GM12878 (cell line): ENCODE results near the gene DENND6B. TPM values are rescaled to one million over a fixed set of nuclear protein-coding genes. Genes with fewer than 3 reads are reported as not detected.

Source experiments
- ATAC-seq: fragments of 200-7000 bp; cut with Tn5 transposase; 3 replicates; pipeline ENCODE4 v1.9.1; 2020; ENCODE audit warnings: mild to moderate bottlenecking, moderate library complexity
- BruUV-seq: library from RNA; stranded (reverse); fragments of 400-500 nt; replicated peaks from 2 replicates; lab custom pipeline; 2021; lab: Mats Ljungman, UMichigan
- CTCF ChIA-PET: fragments of 300-600 bp; sonication (Branson Sonifier 250); formaldehyde crosslinking; extraction: SDS; loops from one replicate; lab custom pipeline; 2021; ENCODE audit warnings: inconsistent platforms; lab: Yijun Ruan, JAX
- POLR2A ChIA-PET: fragments of 350-600 bp; formaldehyde crosslinking; extraction: SDS; loops from one replicate; lab custom pipeline; 2021; ENCODE audit warnings: inconsistent platforms; lab: Charles Lee
- RAD21 ChIA-PET: fragments of 300-600 bp; sonication (Branson Sonifier 250); formaldehyde crosslinking; loops from one replicate; lab custom pipeline; 2023; ENCODE audit warnings: antibody characterized with exemption; ENCODE audit not compliant: unreplicated experiment; lab: Charles Lee
- SMC1A ChIA-PET: fragments of 300-600 bp; sonication (Branson Sonifier 250); formaldehyde crosslinking; loops from one replicate; lab custom pipeline; 2023; ENCODE audit not compliant: unreplicated experiment, uncharacterized antibody; lab: Charles Lee
- DNase-seq: peaks from one replicate; pipeline ENCODE4 v3.0.0-alpha.2; 2011; ENCODE audit warnings: low read depth, low spot score
- FAIRE-seq: peaks from 3 replicates; lab custom pipeline; 2011; peaks lifted over from hg19 to GRCh38; lab: Jason Lieb, UNC
- H2AFZ ChIP-seq: 2 replicates; pipeline ENCODE4 v1.6.0; 2011; ENCODE audit warnings: low read depth, low read length, control low read depth; ENCODE audit not compliant: control insufficient read depth
- H3K27ac ChIP-seq: 2 replicates; pipeline ENCODE4 v1.5.1; 2011; ENCODE audit warnings: control low read depth; ENCODE audit not compliant: control insufficient read depth, insufficient read depth
- H3K27me3 ChIP-seq, 2 experiments: replicated peaks in 1 of 2; 2 replicates each; pipeline versions ENCODE4 v1.6.0 to v1.6.1; 2011; ENCODE audit warnings: low read length in 1 of 2; ENCODE audit not compliant: control insufficient read depth in 2 of 2, insufficient read depth in 2 of 2
- H3K36me3 ChIP-seq, 2 experiments: 2 replicates each; pipeline ENCODE4 v1.5.1; 2011; ENCODE audit warnings: low read length in 1 of 2; ENCODE audit not compliant: control insufficient read depth in 2 of 2, insufficient read depth in 2 of 2
- H3K4me1 ChIP-seq: 2 replicates; pipeline ENCODE4 v1.6.1; 2011; ENCODE audit warnings: mild to moderate bottlenecking, low read length, moderate library complexity, mixed read lengths; ENCODE audit not compliant: control insufficient read depth, insufficient read depth
- H3K4me2 ChIP-seq: 2 replicates; pipeline ENCODE4 v1.6.0; 2011; ENCODE audit warnings: control low read depth; ENCODE audit not compliant: control insufficient read depth, insufficient read depth
- H3K4me3 ChIP-seq: fragments of 200-600 bp; sonication (generic); 2 replicates; pipeline ENCODE4 v1.5.1; 2016
- H3K79me2 ChIP-seq: 2 replicates; pipeline ENCODE4 v1.6.0; 2011; ENCODE audit warnings: low read length; ENCODE audit not compliant: control insufficient read depth, insufficient read depth
- H3K9ac ChIP-seq: 2 replicates; pipeline ENCODE4 v1.8.0; 2011; ENCODE audit warnings: low read length, control low read depth, mixed read lengths; ENCODE audit not compliant: control insufficient read depth, insufficient read depth
- H3K9me3 ChIP-seq: replicated peaks from 3 replicates; pipeline ENCODE4 v1.5.1; 2011; ENCODE audit warnings: mild to moderate bottlenecking, low read length; ENCODE audit not compliant: control insufficient read depth, insufficient read depth
- H4K20me1 ChIP-seq: 2 replicates; pipeline ENCODE4 v1.6.0; 2011; ENCODE audit not compliant: control insufficient read depth, insufficient read depth
- BCL3 ChIP-seq: IDR thresholded peaks from 2 replicates; pipeline ENCODE4 v1.6.1; 2011; ENCODE audit warnings: borderline replicate concordance, low read depth, mild to moderate bottlenecking, moderate library complexity, low read length; ENCODE audit not compliant: insufficient read depth, poor library complexity, severe bottlenecking
- ESRRA ChIP-seq: IDR thresholded peaks from 2 replicates; pipeline ENCODE4 v1.6.1; 2012; ENCODE audit warnings: mild to moderate bottlenecking, low read length, improper control_type of control experiment
- FOXK2 ChIP-seq: fragments of 450-650 bp; IDR thresholded peaks from 2 replicates; pipeline ENCODE4 v1.6.1; 2017; ENCODE audit warnings: mild to moderate bottlenecking, moderate library complexity
- HCFC1 ChIP-seq: fragments of 150-350 bp; IDR thresholded peaks from 2 replicates; pipeline ENCODE4 v1.6.1; 2014; ENCODE audit warnings: low read length
- MAX ChIP-seq: IDR thresholded peaks from 2 replicates; pipeline ENCODE4 v1.6.1; 2012; ENCODE audit warnings: low read depth, low read length, improper control_type of control experiment
- MEF2B ChIP-seq: fragments of 450-650 bp; IDR thresholded peaks from 2 replicates; pipeline ENCODE4 v1.6.1; 2018; ENCODE audit warnings: mild to moderate bottlenecking, moderate library complexity; ENCODE audit not compliant: partially characterized antibody, poor library complexity, severe bottlenecking
- POLR2A ChIP-seq: IDR thresholded peaks from 2 replicates; pipeline ENCODE4 v1.6.1; 2011; ENCODE audit warnings: low read depth, mild to moderate bottlenecking, low read length
- SMAD5 ChIP-seq: IDR thresholded peaks from 2 replicates; pipeline ENCODE4 v1.6.1; 2016; ENCODE audit warnings: antibody characterized with exemption, low read depth
- ZNF207 ChIP-seq: fragments of 450-650 bp; IDR thresholded peaks from 2 replicates; pipeline ENCODE4 v1.6.1; 2014; ENCODE audit warnings: antibody characterized with exemption, mild to moderate bottlenecking, borderline replicate concordance
- ZNF592 ChIP-seq: fragments of 450-650 bp; IDR thresholded peaks from 2 replicates; pipeline ENCODE4 v1.6.1; 2017; ENCODE audit warnings: mild to moderate bottlenecking, moderate library complexity
- WGBS: methylation state at CpG from one replicate; pipeline ENCODE4 v1.1.6; 2016; ENCODE audit warnings: low lambda C conversion rate; ENCODE audit not compliant: insufficient replicate concordance, insufficient coverage; ENCODE audit errors: missing lambda C conversion rate; 5-methylcytosine and 5-hydroxymethylcytosine counted together
- in situ Hi-C: fragments of 300-500 bp; cut with MboI; formaldehyde crosslinking; loops from 9 replicates; pipeline ENCODE4 v1.14.3; 2018; ENCODE audit warnings: mixed read lengths
- intact Hi-C: fragments of 100-400 bp; cut with micrococcal nuclease; formaldehyde crosslinking; loops from one replicate; pipeline ENCODE4 v1.14.2; 2022; ENCODE audit not compliant: unreplicated experiment
- polyA plus RNA-seq, 11 experiments: library from polyadenylated mRNA; depleted of rRNA in 4 of 11; unstranded in 6 of 11; stranded (reverse) in 5 of 11; fragments of >200 nt; fragmentation: Nextera tagmentation in 4 of 11; fragmentation: Illumina TruSeq in 1 of 11; extraction: Ambion mirVana in 4 of 11; extraction: Trizol in 1 of 11; gene quantifications; 1 replicate in 1 of 11; 2 replicates in 10 of 11; pipeline versions ENCODE4 v1.2.1 to v1.2.3, GENCODE V29; 2011 to 2016; ENCODE audit warnings: inconsistent platforms in 2 of 11, missing spikeins in 2 of 11, low read depth in 1 of 11
- total RNA-seq, 4 experiments: library from RNA; depleted of rRNA in 3 of 4; stranded (reverse); fragments of >200 nt in 3 of 4; fragmentation: Illumina TruSeq in 1 of 4; extraction: Trizol in 1 of 4; gene quantifications; 2 replicates each; pipeline versions ENCODE4 v1.2.1 to v1.2.3, GENCODE V29; 2013 to 2021
- TF ChIP-seq, protein P1 (sequence below): fragments of 450-650 bp; IDR thresholded peaks from 2 replicates; pipeline ENCODE4 v1.6.1; 2016; ENCODE audit warnings: mild to moderate bottlenecking

The DENND6B gene
- total and polyA plus RNA-seq, 10 of the 15 experiments (the other 5 are each of a cell fraction or from before 2014, with no cell fraction given) = 0.72 to 11.3 (median 6.2) TPM

DNA sequence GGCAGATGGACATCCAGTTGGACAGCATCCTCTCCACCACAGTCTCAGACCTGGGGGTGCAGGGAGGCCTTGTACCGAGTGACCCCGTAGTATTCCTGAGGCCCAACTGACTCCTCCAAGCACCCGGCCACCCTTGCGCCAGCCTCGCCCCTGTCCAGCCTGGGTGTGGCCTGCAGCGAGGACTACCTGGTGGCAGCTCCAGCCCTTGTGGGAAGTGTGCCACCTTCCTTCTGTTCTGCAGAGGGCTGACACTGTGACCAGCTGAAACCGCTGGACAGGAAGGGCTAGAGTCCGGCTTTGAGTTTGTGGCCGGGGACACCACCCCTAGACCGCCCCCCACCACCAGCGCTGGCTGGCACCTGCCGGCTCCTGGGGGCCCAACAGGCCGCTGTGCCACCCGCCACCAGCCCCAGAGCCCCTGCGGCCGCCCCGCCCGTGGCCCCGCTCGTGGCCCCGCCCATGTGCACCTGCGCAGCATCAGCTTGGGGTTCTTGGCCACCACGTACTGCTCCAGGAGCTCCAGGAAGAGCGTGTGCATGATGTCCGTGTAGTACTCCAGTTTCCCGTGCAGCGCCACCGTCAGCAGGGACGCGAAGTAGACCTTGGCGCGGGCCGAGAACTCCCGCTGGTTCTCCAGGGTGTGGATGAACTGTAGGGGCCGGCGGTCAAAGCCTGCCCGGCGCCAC, 46.6 kb downstream of the DENND6B start (continued):
- TF ChIP-seq ZNF592 = no peak
- no peak for TF ChIP-seq MAX
- TF ChIP-seq FOXK2 = no peak

- ATAC-seq = no peak
These were observed 47.7 kb downstream of the DENND6B start for GRCh38 chr22:50278956-50279619.

More at GRCh38 chr22:50278956-50279619, 47.7 kb downstream of the DENND6B start:
- Histone ChIP-seq H4K20me1 (no peaks in the 10 kb centered on the region), H3K27ac (no peak overlapping the region), H3K9ac (no peak overlapping the region), H3K36me3 (peaks cover 0 to 47% of the 10 kb centered on the region in 2 experiments; a peak in 3 of 4 replicates), H2AFZ (no peak overlapping the region), H3K9me3 (no peaks in the 10 kb centered on the region), H3K79me2 (no peaks in the 10 kb centered on the region), H3K4me3 (no peak overlapping the region), H3K4me1 (no peaks in the 10 kb centered on the region), H3K27me3 (no peaks in the 10 kb centered on the region), H3K4me2 (no peak overlapping the region)
- FAIRE-seq = no peak
- RAD21 ChIA-PET = interaction anchor here (0.9 kb wide), 1 partner anchor 36 kb away, joined by 3 read pairs; no protein-coding TSS in a partner anchor
- no peak for DNase-seq
- in situ Hi-C loops = loop anchor here (5.0 kb wide), 1 partner anchor 48 kb away; the partner anchor contains the start of gene DENND6B
- peak; percentile 51 for TF ChIP-seq BCL3
- TF ChIP-seq POLR2A = peak; percentile 58
- TF ChIP-seq HCFC1 = no peak
- TF ChIP-seq SMAD5 = no peak
- no peak for TF ChIP-seq ZNF207
- TF ChIP-seq MEF2B = no peak
- TF ChIP-seq, protein P1, sequence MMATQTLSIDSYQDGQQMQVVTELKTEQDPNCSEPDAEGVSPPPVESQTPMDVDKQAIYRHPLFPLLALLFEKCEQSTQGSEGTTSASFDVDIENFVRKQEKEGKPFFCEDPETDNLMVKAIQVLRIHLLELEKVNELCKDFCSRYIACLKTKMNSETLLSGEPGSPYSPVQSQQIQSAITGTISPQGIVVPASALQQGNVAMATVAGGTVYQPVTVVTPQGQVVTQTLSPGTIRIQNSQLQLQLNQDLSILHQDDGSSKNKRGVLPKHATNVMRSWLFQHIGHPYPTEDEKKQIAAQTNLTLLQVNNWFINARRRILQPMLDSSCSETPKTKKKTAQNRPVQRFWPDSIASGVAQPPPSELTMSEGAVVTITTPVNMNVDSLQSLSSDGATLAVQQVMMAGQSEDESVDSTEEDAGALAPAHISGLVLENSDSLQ = no peak
- no peak for TF ChIP-seq ESRRA
- intact Hi-C loops = no loop called here
- BruUV-seq = no TSS peak
- WGBS = 92% methylated on average over 30 of the region's 30 CpGs
- SMC1A ChIA-PET = no interaction called here
- POLR2A ChIA-PET = no interaction called here
- CTCF ChIA-PET = no interaction called here
